HG03039 (cell line): ENCODE data around the gene ZSCAN5A.
"Not testable (repeated sequence)": the region's sequence is repeated elsewhere in the genome, so short reads cannot be mapped to it uniquely, and the experiment has no call there.

ENCODE experiments used
- ATAC-seq: cut with Tn5 transposase; IDR thresholded peaks from one replicate; pipeline ENCODE4 v1.9.1; 2021; ENCODE audit warnings: mild to moderate bottlenecking, moderate library complexity; ENCODE audit not compliant: unreplicated experiment

ZSCAN5A gene

DNA sequence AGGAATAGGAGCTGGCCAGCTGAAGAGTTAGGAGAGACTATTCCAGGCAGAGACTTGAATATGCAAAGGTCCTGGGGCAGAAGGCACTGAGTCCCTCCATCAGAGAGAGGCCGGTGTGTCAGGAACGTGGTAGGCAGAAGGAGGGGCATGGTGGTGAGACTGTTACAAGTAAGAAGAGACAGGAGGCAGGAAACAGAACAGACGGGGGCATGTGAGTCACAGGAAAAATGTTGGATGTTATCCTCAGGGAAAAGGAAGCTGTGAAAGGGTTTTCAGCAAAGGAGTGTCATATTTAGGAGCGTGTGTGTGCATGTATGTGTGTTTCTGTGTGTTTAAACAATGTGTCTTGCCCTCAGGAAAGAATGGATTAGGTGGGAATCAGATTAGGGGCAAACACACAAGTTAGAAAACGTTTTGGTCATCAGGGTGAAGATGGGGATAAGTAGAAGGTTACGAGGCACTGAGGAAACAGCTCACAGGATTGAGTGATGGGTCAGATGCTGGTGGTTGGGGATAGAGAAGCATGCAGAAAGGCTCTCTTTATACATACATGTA, 41.0 kb downstream of the ZSCAN5A start:
- ATAC-seq: no peak

DNA sequence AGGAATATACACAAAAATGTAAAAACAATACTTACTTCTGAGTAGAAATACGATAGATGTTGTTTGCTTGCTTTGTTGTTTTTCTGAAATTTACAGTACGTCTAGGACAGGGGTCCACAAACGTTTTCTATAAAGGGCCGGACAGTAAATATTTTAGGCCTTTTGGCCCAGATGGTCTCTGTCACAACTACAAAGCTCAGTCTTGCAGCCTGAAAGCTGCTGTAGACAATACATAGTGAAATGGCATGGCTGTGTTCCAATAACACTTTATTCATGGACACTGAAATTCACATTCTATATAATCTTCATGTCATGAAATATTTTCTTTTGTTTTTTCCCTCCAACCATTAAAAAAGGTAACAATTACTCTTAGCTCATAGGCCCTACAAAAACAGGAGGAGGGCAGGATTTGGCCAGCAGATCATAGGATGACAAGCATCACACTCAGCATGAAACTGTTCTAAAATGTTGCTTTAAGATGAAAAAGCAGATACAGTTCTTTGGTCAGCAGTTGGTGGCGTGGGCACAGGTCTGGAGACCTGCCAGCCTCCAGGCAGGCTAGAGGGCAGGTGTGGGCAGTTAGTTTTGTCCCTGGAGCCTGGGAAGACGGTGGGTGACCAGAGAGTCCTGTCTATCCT, 42.4 kb downstream of the ZSCAN5A start, which contains the start of gene EDDM13:
Gene EDDM13, plus strand, starts transcription at position 588 of the 638 bp plus-strand sequence. CDS start 87 bp downstream, outside the sequence.
- ATAC-seq: no peak

DNA sequence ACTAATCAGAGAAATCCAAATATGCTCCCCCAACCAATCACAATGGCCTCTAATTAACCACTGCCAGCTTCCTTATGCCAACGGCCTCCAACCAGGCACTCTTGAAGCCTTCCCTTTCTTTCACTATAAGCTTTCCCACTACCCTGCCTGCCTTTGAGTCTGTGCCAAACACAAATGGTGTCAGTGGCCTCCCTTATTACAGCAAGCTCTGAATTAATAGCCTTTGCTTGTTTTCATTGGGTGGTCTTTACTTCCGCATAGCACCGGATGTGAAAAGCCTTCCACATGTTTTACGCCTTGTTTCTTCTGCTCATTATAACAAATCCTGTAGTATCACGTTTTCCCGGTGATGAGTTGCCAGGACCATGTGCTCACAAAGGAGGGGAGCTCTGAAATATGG, 43.5 kb downstream of the ZSCAN5A start:
- no peak for ATAC-seq

DNA sequence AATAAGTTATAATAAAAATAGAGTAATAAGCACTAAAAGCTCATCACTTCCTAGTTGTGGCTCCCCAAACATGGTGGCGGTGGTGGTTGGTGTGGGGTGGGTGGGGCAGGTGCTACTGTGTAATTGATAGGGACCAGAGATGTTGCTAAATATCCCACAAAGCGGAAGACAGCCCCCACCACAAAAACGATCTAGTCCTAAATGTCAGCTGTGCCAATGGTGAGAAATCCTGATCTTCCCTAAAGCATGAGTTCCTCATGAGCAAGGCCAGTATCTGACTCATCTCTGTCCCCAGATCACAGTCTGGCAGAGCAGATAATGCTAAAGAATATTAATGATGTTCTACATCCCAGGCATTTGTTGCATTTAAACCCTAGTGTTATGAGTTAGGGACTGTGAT, 44.0 kb downstream of the ZSCAN5A start:
- no peak for ATAC-seq

DNA sequence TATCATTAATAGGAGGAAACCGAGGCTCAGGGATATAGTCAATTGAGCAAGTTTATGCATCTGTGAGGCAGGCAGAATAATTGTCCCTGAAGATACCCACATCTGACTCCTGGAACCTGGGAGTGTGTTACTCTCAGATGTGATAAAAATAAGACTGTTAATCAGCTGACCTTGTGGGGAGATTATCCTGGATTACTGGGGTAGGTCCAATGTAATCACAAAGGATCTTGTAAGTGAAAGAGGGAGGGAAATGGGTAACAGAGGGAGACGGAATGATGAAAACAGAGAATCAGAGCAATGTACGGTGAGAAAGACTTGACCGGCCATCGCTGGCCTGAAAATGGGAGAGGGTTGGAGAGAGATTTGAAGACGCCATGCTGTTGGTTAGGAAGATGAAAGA, 45.3 kb downstream of the ZSCAN5A start:
- no peak for ATAC-seq

DNA sequence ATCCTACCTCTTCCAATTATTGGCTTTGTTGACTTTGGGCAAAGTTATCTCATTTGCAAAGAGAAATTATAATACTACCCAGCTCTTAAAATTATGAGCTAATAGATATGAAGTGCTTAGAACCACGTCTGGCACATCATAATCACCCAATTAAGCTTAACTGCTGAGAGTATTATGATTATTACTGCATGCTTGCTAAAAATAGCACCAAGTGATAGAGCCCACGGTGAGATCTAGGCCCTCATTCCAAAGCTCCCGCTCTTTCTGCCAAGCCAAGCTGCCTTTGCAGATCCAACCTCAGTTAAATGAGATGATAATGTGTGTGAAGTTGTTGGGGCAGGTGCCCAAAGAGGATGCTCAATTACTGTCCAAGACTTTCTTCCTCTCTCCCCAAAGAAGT, 48.6 kb downstream of the ZSCAN5A start:
- ATAC-seq: no peak

DNA sequence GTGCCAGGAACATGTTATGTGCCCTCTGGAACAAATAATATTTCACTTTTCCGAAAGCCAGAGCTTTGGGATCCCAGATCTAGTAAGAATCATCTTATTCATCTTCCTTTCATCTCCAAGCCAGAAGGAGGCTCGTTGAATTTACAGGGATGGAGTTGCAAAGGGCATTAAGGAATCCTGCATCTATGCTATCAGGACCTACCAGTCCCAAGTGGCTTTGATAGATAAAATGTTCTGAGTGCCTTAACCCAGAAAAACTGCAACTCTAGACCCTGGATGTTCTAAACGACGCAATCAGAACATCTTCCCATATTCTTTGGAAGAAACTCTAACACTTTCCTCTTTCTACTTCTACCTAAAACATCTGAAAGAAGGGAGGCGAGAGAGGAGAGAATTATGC, 51.3 kb downstream of the ZSCAN5A start:
- ATAC-seq: no peak

DNA sequence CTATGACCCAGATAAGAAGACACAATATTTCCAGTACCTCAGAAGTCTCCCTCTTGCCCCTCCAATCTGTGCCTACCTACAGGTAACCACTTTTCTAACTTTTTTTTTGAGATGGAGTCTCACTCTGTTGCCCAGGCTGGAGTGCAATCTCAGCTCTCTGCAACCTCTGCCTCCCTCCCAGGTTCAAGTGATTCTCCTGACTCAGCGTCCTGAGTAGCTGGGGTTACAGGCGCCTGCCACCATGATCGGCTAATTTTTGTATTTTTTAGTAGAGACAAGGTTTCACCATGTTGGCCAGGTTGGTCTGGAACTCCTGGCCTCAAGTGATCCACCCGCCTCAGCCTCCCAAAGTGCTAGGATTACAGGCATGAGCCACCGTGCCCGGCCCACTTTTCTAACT, 52.7 kb downstream of the ZSCAN5A start:
- not testable (repeated sequence) for ATAC-seq

DNA sequence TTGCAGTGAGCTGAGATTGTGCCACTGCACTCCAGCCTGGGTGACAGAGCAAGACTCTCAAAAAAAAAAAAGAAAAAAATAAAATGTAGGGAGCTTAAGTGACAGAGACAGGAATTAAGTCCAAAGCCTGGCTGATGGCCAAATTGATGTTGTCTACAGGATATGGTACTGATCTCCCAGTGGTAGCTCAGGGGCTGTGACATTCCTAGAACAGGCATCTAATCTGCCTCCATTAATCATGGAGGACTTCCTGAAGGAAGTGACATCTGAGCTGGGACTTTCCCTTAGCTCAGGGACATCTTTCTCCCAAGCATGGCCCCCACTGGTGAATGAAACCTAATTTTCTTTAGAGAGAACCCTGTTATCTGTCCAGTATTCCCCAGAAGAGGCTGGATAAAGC, 53.5 kb downstream of the ZSCAN5A start:
- ATAC-seq: no peak

DNA sequence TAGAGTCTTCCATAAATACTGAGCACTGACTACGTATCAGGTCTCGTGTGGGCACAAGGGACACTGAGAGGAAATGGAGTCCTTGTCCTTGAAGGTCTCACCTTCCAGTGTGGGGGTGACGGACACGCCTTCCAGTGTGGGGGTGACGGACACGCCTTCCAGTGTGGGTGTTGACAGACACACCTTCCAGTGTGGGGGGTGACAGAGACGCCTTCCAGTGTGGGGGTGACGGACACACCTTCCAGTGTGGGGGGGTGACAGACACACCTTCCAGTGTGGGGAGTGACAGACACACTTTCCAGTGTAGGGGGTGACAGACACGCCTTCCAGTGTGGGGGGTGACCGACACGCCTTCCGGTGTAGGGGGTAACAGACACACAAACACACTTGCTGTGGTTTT, 56.4 kb downstream of the ZSCAN5A start:
- ATAC-seq: no peak

DNA sequence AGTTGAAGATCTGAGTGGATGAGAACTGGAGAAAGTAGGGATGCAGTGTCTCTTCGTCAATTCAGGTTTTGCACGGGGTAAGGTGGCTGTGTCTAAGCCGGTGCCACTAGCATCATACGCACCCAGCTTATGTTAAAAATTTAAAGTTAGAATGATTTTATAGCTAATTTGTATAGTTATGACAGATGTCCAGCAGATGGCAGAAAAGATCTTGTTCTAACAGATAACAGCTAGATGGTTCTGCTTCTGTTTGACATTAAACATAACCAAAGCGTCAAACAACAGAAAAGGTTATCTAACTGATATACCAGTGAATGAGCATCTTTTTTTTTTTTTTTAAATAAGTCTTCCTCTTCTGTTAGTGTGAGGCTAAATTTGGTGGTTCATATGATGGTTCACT, 60.9 kb downstream of the ZSCAN5A start:
- ATAC-seq: no peak

DNA sequence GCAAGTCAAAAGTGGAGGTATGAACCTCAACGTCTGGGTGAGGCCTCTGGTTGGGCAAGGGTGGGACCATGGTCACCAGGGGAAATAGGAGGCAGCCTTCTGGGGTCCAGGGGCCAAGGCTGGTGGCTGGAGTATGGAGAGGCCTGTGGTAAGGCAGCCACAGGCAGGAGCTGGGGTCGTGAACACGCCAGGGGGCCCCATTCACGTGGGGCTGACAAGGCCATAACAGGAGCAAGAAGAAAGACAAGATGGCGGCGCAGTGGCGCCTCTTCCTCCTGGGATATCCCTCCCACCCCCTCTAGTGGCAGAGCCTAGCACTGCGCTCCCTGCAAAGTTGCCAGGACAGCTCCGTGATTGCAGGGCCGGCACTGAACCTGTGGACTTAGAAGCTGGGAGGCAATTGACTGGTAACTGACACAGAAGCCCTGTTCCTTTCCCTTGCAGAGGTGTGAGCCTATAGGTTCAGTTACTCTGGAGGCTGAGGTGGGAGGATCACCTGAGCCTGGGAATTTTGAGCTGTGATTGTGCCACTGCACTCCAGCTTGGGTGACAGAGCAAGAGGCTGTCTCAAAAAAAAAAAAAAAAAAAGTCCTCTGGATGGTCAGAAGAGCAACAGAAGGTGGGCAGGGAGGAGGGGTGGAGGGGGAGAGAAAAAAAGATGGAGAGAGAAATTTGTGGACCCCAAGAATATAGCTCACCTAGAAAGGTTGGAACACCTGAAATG, 61.8 kb downstream of the ZSCAN5A start:
- ATAC-seq: no peak

DNA sequence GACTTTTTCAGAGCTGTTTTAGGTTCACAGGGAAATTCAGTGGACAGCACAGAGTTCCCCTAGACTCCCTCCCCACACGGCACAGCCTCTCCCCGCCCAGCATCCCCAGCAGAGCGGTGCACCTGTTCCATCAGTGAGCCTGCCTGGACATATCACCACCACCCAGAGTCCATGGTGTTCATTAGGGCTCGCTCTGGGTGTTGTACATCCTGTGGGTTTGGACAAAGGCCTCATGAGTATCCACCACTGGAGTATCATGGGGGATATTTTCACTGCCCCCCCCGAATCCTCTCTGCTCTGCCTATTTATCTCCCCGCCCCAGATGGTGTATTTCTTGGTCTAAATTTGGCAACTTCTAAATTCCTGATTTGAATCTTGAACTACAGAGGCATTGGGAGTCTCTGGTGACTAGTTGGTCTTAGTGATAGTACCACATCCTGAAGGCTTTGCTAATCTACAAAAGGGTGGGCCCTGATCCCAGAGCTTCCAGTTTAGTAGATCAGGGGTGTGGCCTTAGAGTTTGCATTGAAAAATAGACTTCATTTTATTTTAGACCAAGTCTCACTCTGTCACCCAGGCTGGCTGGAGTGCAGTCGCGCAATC, 65.8 kb downstream of the ZSCAN5A start:
- not testable (repeated sequence) for ATAC-seq

DNA sequence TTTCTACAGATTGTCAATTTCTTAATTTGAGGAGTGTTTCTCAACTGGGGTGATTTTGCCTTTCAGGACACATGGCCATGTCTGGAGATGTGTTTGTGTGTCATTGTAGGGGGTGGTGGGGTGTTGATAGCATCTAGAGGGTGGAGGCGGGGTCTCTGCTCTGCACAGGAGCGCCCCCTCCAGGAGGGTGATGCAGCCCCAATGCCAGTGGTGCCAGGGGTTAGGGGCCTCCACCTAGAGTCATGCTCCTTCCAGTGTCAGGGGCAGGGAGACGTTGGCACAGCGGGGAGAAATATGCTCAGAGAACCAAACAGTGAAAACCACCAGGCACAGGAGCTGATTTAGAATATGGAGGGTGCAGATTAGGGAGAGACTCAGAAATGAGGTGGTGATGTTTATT, 68.9 kb downstream of the ZSCAN5A start:
- ATAC-seq: not testable (repeated sequence)

DNA sequence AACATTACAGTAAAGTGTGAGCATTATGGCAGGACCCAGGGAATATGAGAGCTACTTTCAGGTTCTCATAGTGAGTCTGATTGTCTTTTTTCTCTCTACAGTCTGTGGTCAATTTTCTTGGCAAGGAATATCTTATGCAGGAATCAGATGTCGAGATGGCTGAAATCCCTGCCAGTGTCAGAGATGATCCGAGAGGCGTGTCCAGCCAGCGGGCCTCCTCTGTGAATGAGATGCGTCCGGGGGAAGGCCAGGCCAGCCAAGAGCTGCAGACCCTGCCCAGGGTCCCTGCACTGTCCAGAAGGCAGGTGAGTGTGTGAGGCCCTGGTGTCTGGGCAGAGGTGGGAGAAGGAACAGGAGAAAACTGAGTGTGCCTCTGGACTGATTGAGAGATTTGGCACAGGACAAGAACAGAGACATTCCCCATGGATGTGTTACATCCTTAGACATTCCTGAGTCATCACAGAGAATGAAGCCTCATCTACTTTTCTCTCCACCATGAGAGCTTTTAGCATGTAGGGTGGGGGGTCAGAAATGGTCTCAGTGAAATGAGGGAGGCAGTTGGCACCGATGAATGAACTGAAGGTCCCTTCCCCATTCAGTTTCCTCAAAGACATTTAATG, 69.4 kb downstream of the ZSCAN5A start:
- ATAC-seq: no peak

DNA sequence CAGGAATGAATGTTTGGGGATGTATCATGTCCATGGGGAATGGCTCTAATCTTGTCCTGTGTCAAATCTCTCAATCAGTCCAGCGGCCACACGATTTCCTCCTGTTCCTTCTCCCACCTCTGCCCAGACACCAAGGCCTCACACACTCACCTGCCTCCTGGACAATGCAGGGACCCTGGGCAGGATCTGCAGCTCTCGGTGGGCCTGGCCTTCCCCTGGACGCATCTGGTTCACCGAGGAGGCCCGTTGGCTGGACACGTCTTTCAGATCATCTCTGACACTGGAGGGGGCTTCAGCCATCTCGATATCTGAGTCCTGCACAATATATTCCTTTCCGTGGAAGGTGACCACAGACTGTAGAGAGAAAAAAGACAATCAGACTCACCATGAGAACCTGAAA, 91.2 kb downstream of the ZSCAN5A start:
- no peak for ATAC-seq

DNA sequence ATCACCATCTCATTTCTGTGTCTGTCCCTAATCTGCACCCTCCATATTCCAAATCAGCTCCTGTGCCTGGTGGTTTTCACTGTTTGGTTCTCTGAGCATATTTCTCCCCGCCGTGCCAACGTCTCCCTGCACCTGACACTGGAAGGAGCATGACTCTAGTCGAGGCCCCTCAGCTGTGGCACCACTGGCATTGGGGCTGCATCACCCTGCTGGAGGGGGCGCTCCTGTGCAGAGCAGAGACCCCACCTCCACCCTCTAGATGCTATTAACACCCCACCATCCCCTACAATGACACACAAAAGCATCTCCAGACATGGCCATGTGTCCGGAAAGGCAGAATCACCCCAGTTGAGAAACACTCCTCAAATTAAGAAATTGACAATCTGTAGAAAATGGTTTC, 91.7 kb downstream of the ZSCAN5A start:
- no peak for ATAC-seq

DNA sequence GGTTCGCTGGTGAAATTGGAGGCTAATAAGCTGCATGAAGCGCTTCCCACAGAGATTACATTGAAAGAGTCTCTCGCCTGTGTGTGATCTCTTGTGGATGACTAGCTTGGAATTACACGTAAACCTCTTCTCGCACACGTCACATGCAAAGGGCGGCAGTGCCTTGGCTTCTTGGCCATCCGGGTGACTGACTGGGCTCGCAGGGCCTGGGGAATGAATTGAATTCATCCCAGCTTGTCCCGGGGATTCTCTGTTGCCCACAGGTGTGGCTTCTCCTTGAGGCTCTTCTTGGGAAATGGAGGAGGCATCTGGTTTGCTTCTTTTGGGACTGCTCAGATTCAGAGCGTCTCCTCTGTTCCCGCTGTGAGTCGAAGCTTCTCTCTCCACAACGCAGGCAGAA, 92.8 kb downstream of the ZSCAN5A start:
- ATAC-seq: no peak

DNA sequence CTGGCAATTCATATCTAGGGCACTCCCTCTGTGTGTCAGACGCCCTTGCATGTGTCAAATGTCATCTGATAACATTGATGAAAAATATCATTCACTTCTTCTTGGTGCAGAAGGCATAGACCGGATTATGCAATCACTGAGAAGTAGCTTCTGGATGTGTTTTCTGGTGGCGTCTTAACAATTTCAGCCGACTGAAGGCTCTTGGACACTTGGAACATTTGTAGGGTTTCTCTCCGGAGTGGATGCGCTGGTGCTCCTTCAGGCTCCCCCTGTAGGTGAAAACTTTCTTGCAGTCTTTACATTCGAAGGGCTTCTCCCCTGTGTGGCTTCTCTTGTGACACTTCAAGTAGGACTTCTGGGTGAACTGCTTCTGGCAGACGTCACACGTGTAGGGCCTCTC, 93.2 kb downstream of the ZSCAN5A start:
- not testable (repeated sequence) for ATAC-seq

DNA sequence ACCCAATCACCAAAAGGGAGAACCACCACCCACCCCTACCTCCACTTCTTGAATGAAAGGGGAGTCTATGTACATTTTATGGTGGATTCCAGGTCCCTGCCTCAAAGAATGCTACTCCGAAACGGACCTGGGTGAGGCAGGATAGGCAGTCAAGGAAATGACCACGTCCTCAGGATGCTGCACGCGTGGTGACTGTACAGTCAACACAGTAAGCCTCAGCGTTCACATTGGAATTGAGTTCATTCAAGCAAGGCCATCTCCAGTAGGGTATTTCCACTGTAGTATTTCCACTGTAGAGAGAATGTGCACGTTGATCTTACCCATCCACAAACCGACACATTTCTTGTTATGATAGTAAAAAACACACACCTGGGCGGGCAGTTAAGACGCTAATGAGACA, 95.7 kb downstream of the ZSCAN5A start:
- no peak for ATAC-seq
